ENCODE results near the gene CASP3.
"Not testable (repeated sequence)": the region's sequence is repeated elsewhere in the genome, so short reads cannot be mapped to it uniquely, and the experiment has no call there.

Gene CASP3

DNA sequence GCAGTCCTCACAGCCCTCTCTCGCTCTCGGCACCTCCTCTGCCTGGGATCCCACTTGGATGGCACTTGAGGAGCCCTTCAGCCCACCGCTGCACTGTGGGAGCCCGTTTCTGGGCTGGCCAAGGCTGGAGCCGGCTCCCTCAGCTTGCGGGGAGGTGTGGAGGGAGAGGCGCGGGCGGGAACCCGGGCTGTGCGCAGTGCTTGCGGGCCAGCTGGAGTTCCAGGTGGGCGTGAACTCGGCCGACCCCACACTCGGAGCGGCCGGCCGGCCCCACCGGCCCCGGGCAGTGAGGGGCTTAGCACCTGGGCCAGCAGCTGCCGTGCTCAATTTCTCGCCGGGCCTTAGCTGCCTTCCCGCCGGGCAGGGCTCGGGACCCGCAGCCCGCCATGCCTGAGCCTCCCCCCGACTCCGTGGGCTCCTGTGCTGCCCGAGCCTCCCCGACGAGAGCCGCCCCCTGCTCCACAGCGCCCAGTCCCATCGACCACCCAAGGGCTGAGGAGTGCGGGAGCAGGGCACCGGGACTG is 57.4 kb downstream of the CASP3 start:
- DNase-seq = not testable (repeated sequence)

DNA sequence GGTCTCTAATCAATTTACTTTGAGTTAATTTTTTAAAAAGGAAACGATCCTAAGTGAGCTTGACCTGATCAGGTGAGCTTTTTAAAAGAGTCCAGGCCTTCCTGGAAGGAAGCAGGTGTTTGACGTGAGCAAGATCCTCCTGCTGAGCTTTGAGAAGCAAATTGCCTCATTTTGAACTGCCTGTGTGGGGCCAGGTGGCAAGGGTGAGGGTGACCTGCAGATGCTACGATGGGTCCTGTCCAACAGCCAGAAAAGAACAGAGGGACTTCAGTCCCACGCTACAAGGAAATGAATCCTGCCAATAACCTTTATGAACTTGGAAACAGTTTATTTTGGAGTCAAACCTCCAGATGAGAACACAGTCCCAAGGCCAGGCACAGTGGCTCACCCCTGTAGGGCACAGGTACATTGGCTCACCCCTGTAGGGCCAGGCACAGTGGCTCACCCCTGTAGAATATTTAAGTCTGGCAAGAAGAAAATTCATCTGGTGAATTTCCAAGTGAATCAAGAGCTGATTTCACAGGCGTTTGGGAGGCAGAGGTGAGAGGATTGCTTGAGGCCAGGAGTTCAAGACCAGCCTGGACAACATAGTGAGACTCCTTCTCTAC is 58.1 kb downstream of the CASP3 start:
- no peak for DNase-seq

DNA sequence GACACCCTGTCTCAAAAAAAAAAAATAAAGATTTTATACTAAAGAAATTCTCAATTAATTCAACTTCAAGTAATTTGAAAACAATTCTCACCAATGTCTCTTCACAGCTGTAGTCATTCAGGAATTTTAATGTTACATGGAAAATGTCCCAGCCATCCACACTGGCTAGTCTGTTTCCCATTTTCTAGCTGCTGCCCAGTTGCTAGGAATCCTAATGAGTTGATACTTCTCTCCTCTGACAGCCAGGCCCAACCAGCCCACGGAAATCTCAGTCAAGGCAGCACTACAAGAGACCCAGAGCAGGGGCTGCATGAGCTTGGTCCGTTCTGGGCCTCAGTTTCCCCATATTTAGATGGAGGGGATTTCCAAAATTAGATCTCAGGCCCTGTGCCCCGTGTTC is 59.1 kb downstream of the CASP3 start:
- no peak for DNase-seq

DNA sequence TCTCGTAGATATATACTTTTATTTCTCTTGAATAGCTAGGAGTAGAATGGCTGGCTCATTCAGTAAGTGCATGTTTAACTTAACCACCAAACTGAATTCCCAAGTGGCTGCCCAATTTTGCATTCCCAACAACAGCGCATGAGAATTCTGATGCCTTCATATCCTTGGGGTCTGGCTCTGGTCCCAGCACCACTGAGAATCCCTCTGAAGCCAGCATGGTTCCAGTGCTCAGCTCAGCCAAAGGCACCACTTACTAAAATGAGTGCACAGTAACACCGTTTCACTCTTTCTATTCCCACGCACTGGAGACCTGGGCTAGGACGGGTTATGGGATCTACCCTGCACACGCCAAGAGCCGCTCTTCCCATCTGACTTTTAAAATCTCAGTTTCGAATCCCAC is 60.4 kb downstream of the CASP3 start:
- no peak for DNase-seq

DNA sequence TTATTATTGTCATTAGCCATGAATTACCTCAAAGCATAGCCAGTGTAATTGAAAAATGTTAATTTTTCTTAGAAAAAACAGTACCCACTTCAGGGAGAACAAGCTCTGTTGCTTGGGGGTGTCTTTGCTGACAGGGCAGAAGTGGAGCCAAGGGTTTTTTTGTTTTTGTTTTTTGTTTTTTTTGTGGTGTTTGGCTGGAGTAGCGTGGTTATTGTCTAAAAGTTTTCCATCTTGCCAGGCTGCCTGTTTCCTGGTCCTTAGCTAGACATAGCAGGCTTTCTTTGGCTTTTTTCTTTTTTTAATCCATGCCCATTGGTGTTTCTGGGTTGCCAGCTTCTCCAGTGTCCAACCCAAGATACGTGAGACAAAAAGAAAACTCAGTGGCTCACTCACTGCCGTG is 61.5 kb downstream of the CASP3 start:
- no peak for DNase-seq

DNA sequence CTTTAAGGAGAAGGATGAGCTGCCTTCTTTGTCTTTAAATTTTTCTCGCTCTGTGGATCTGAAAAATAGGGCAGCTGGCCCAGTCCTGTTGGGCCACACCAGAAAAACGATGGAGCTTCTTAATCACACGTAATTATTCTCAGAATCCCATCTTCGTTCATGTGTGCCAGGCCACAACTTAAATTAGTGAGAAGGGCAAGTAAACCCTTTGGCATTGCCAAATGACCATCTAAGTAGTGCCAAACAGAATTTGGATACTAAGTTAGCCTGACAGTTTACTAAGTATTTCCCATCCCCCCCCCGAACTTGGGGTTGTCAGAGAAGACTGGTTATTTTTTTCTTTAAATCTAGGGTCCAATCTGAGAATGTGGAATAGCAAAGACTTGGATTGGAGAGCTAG is 62.0 kb downstream of the CASP3 start:
- DNase-seq = no peak

DNA sequence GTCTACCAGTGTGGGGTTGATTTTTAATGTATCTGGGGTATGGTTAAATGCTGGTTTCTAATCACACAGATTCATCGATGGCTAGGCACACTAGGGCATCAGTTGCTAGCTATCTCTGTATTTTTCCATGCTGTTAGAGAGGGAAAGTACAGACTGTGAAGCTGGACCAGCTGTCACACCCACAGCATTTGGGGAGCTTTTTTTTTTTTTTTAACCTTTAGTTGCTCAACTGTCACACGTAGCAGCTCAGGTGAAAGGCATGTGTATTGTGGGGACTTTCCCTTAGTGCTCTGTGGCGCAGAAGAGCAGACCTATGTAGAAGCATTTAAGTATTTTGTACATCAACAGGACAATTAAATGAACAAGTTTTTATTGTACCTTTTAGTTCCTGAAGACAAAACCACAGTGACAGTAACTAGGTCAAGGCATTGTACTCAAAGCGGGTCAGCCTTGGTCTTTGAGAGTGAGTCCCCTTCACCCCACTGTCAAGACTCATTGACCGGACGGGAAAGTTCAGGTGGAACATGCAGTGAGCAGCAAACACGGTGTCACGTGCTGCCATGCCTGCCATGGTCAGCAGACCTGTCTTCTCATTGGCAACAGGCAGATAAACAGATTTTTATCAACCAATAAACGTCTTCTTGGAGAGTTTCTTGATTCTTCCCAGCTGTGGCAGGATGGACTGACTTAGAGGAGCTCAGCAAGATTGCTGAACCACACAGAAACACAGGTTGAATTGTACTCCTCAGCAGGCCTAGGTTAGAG is 65.3 kb downstream of the CASP3 start:
- DNase-seq = no peak

All from amniotic stem cell (primary cell).